ENCODE data around the gene MAP4K4. TPM values are rescaled to one million over a fixed set of nuclear protein-coding genes. Genes with fewer than 3 reads are reported as not detected.

MAP4K4 gene
- total and polyA plus RNA-seq, 8 donors: 80.2 to 143 (median 129) TPM

DNA sequence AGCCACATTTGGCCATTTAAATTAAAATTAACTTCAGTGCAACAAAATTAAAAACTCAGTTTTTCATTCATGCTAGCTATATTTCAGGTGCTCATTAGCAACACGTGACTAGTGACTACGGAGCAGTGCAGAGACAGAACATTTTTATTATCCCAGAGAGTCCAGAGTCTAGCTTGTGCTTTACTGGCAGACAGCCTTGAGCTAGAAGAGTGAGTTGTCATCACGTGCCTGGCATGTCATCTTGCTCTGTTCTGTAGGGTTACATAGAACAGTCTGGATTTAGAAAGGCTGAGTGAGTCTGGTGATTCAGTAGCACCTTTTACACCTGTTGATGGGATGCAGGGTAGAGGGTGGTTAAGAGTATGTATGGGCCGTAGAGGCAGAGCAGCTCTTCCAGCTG lies 157.4 kb downstream of the MAP4K4 start:
- H3K4me3 ChIP-seq: no peak overlapping the region
- DNase-seq (no peak), ATAC-seq (no peak)
- no peaks in the 10 kb centered on the region for H3K9me3 ChIP-seq
- intact Hi-C loops (cut with DNase I): no loop called here
- H3K27ac ChIP-seq: no peak overlapping the region
- no peaks in the 10 kb centered on the region for H3K4me1 ChIP-seq
- TF ChIP-seq, protein P1, sequence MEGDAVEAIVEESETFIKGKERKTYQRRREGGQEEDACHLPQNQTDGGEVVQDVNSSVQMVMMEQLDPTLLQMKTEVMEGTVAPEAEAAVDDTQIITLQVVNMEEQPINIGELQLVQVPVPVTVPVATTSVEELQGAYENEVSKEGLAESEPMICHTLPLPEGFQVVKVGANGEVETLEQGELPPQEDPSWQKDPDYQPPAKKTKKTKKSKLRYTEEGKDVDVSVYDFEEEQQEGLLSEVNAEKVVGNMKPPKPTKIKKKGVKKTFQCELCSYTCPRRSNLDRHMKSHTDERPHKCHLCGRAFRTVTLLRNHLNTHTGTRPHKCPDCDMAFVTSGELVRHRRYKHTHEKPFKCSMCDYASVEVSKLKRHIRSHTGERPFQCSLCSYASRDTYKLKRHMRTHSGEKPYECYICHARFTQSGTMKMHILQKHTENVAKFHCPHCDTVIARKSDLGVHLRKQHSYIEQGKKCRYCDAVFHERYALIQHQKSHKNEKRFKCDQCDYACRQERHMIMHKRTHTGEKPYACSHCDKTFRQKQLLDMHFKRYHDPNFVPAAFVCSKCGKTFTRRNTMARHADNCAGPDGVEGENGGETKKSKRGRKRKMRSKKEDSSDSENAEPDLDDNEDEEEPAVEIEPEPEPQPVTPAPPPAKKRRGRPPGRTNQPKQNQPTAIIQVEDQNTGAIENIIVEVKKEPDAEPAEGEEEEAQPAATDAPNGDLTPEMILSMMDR (IDR thresholded peaks at IDR 0.05): no peak
- H3K36me3 ChIP-seq: peaks cover 0 to 47% of the 10 kb centered on the region in 2 donors
- no peaks in the 10 kb centered on the region for H3K27me3 ChIP-seq

DNA sequence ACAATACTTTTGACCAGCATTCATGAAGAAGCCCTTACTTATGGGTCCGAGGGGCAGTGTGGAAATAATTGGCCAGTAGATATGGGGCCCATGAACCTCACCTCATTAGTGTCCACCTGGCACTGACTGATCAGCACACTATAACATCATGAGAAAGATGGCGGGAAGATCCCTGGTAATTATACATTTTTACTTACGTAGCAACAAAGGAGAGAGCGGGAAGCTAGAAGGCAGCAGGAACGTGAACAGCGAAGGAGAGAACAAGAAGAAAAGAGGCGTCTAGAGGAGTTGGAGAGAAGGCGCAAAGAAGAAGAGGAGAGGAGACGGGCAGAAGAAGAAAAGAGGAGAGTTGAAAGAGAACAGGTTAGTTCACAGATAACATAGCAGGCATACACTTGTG lies 158.3 kb downstream of the MAP4K4 start:
- DNase-seq (no peak), ATAC-seq (no peak)
- Histone ChIP-seq H3K36me3 (peaks cover 0 to 56% of the 10 kb centered on the region in 2 donors), H3K27ac (no peak overlapping the region), H3K9me3 (no peaks in the 10 kb centered on the region), H3K4me1 (no peaks in the 10 kb centered on the region), H3K4me3 (no peak overlapping the region), H3K27me3 (no peaks in the 10 kb centered on the region)
- TF ChIP-seq, protein P1 (IDR thresholded peaks at IDR 0.05): no peak
- intact Hi-C loops (cut with DNase I): no loop called here

DNA sequence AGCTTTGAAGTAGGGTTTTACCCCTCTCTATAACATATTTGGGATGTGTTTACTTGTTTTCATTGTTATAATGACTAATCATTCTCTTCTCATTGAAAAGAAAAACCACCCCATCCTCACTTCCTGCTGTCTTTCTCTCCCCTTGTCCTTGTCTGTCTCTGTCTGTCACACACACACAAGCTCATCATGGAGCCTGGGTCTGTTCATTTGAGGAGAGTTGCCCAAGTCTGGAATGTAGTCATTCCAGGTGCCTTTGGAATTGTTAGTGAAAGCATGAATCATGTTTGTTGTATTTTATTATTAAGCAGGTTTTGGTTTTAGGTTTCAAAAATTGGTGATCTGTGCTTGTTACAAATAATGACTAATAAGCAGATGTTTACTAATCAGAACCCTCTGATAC lies 160.7 kb downstream of the MAP4K4 start:
- Histone ChIP-seq H3K4me1 (no peaks in the 10 kb centered on the region), H3K9me3 (no peaks in the 10 kb centered on the region), H3K27ac (no peak overlapping the region), H3K36me3 (peaks cover 0 to 72% of the 10 kb centered on the region in 2 donors), H3K4me3 (no peak overlapping the region), H3K27me3 (no peaks in the 10 kb centered on the region)
- intact Hi-C loops (cut with DNase I): no loop called here
- DNase-seq (no peak), ATAC-seq (peak; percentile 33)
- TF ChIP-seq, protein P1 (IDR thresholded peaks at IDR 0.05): no peak

DNA sequence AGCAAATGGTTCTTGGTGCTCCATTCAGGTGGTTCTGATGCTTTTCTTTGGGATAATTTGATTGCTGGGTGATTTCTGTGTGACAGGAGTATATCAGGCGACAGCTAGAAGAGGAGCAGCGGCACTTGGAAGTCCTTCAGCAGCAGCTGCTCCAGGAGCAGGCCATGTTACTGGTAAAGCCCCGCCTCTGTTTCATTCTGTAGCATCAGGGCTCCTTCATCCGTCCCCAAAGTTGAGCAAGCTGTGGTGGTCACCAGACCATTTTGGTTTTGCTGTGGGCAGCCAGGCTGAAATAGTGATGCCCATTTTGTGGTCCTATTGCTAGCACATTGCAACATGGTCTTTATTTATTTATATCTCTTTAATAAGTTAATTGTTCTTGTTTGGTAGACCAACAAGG lies 161.4 kb downstream of the MAP4K4 start:
- DNase-seq: no peak
- no peaks in the 10 kb centered on the region for H3K9me3 ChIP-seq
- intact Hi-C loops (cut with DNase I): no loop called here
- H3K27me3 ChIP-seq: no peaks in the 10 kb centered on the region
- peaks cover 0 to 78% of the 10 kb centered on the region in 2 donors for H3K36me3 ChIP-seq
- no peak overlapping the region for H3K4me3 ChIP-seq
- no peak overlapping the region for H3K27ac ChIP-seq
- TF ChIP-seq, protein P1 (IDR thresholded peaks at IDR 0.05): no peak
- ATAC-seq: no peak
- no peaks in the 10 kb centered on the region for H3K4me1 ChIP-seq

DNA sequence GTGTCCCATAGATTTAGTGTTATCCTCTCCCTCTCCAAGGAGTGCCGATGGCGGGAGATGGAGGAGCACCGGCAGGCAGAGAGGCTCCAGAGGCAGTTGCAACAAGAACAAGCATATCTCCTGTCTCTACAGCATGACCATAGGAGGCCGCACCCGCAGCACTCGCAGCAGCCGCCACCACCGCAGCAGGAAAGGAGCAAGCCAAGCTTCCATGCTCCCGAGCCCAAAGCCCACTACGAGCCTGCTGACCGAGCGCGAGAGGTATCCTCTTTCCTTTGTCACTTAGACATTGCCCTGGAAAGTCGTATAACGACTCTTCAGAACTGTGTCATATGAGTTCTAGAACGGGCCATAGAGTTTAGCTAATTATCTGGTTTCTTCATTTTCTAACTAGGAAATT lies 162.1 kb downstream of the MAP4K4 start:
- H3K27me3 ChIP-seq: no peaks in the 10 kb centered on the region
- no peaks in the 10 kb centered on the region for H3K9me3 ChIP-seq
- H3K4me3 ChIP-seq: no peak overlapping the region
- ATAC-seq (no peak), DNase-seq (no peak)
- intact Hi-C loops (cut with DNase I): no loop called here
- TF ChIP-seq, protein P1 (IDR thresholded peaks at IDR 0.05): no peak
- H3K27ac ChIP-seq: no peak overlapping the region
- H3K36me3 ChIP-seq: peaks cover 0 to 85% of the 10 kb centered on the region in 2 donors
- H3K4me1 ChIP-seq: no peaks in the 10 kb centered on the region

Data from left lung (tissue), 10 donors.